BJ (cell line): ENCODE data around the gene AOC3. TPM values are rescaled to one million over a fixed set of nuclear protein-coding genes. Genes with fewer than 3 reads are reported as not detected.
"Not testable (repeated sequence)": the region's sequence is repeated elsewhere in the genome, so short reads cannot be mapped to it uniquely, and the experiment has no call there.

Source experiments
- CTCF ChIA-PET: fragments of 350-600 bp; formaldehyde crosslinking; extraction: SDS; loops from one replicate; lab custom pipeline; 2021; ENCODE audit warnings: antibody characterized with exemption, inconsistent platforms; lab: Yijun Ruan, JAX
- POLR2A ChIA-PET: fragments of 300-600 bp; sonication (Branson Sonifier 250); formaldehyde crosslinking; extraction: SDS; loops from one replicate; lab custom pipeline; 2021; ENCODE audit warnings: antibody characterized with exemption; lab: Charles Lee
- DNase-seq: peaks from one replicate; pipeline ENCODE4 v3.0.0-alpha.2; 2011; ENCODE audit warnings: low read depth
- H3K27me3 ChIP-seq: 2 replicates; pipeline ENCODE4 v1.6.0; 2011; ENCODE audit warnings: low read length; ENCODE audit not compliant: control insufficient read depth, insufficient read depth
- H3K36me3 ChIP-seq: 2 replicates; pipeline ENCODE4 v1.5.1; 2011; ENCODE audit warnings: low read length; ENCODE audit not compliant: control insufficient read depth, insufficient read depth
- H3K4me3 ChIP-seq: 2 replicates; pipeline ENCODE4 v1.5.1; 2011; ENCODE audit warnings: low read depth, mild to moderate bottlenecking, control low read depth, low read length
- CTCF ChIP-seq: IDR thresholded peaks from 2 replicates; pipeline ENCODE4 v1.5.1; 2011; ENCODE audit warnings: low read depth, mild to moderate bottlenecking, control low read depth, inconsistent platforms, low read length, moderate library complexity; ENCODE audit not compliant: insufficient read depth
- polyA plus RNA-seq: library from polyadenylated mRNA; depleted of rRNA; stranded (reverse); fragments of >200 nt; gene quantifications from 2 replicates; pipeline ENCODE4 v1.2.3, GENCODE V29; 2011

The AOC3 gene
- polyA plus RNA-seq, 1 experiment: 0.22 TPM

DNA sequence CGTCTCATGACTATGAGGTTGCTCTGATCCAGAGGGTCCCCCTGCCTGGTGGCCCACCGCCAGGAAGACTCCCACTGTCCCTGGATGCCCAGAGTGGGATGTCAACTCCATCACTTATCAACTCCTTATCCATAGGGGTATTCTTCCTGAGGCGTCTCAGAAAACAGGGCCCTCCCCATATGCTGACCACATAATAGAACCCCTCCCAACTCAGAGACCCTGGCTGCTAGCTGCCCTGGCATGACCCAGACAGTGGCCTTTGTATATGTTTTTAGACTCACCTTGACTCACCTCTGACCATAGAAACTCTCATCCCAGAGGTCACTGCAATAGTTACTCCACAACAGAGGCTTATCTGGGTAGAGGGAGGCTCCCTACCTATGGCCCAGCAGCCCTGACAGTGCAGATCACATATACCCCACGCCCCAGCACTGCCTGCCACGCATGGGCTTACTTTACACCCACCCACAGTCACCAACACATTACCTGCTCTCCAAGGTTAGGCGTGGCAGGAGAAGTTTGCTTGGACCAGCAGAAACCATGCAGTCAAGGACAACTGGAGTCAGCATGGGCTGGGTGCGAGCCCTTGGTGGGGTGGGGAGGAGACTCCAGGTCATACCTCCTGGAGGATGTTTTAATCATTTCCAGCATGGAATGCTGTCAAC lies 47.3 kb downstream of the AOC3 start:
- POLR2A ChIA-PET: no interaction called here
- CTCF ChIA-PET: interaction anchor here (0.7 to 1.5 kb wide), 2 partner anchors 12 to 55 kb away, joined by 3 to 5 read pairs; no protein-coding TSS in a partner anchor
- no peak for DNase-seq
- H3K27me3 ChIP-seq: peaks cover 4% of the 10 kb centered on the region
- no peak overlapping the region for H3K4me3 ChIP-seq
- no peak for TF ChIP-seq CTCF
- H3K36me3 ChIP-seq: no peaks in the 10 kb centered on the region

- H3K4me3 ChIP-seq, H3K36me3 ChIP-seq, POLR2A ChIA-PET, H3K27me3 ChIP-seq, CTCF ChIA-PET, DNase-seq: not testable (repeated sequence)
Measured at GRCh38 chr17:42899981-42900380, 49.0 kb downstream of the AOC3 start.

DNA sequence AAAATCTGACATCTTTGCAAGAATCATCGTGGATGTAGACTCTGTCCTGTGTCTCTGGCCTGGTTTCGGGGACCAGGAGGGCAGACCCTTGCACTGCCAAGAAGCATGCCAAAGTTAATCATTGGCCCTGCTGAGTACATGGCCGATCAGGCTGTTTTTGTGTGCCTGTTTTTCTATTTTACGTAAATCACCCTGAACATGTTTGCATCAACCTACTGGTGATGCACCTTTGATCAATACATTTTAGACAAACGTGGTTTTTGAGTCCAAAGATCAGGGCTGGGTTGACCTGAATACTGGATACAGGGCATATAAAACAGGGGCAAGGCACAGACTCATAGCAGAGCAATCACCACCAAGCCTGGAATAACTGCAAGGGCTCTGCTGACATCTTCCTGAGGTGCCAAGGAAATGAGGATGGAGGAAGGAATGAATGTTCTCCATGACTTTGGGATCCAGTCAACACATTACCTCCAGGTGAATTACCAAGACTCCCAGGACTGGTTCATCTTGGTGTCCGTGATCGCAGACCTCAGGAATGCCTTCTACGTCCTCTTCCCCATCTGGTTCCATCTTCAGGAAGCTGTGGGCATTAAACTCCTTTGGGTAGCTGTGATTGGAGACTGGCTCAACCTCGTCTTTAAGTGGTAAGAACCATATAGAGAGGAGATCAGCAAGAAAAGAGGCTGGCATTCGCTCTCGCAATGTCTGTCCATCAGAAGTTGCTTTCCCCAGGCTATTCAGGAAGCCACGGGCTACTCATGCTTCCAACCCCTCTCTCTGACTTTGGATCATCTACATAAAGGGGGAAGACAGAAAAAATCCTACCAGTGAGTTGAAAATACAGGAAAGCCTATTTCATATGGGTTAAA lies 49.7 kb downstream of the AOC3 start, which contains the start of gene G6PC1:
Gene G6PC1 (plus strand): TSS at position 340 of the 872 bp plus-strand sequence. CDS start 78 bp downstream, at position 418.
- TF ChIP-seq CTCF: no peak
- DNase-seq: no peak
- CTCF ChIA-PET: no interaction called here
- Histone ChIP-seq H3K36me3 (no peaks in the 10 kb centered on the region), H3K4me3 (no peak within 1 kb of the TSS), H3K27me3 (peaks cover 4% of the 10 kb centered on the region)
- POLR2A ChIA-PET: no interaction called here

DNA sequence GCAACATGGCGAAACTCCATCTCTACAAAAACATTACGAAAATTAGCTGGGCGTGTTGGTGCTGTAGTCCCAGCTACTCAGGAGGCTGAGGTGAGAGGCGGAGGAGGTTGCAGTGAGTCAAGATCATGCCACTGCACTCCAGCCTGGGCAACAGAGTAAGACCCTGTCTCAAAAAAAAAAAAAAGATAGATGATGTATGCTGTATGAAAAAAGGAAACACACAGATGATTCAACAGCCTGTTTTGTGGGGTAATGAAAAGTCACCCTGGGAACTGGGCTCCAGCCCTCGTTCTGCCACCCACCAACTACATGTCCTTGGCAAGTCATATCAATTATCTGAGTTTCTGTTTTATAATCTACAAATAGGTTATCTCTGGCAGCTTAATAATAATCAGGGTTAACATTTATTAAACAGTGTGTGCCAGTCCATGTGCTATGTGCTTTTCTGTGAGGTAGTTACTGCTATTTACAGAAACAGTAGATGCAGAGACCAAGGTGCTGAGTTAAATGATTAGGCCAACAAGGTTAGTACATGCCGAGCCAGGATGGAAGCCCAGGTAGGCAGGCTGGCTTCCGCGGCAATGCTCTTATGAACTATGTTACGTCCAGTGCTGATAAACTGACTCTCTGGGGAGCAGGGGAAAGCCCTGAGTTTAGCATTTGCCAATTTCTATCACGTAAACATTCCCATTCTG lies 50.7 kb downstream of the AOC3 start:
- POLR2A ChIA-PET: no interaction called here

DNA sequence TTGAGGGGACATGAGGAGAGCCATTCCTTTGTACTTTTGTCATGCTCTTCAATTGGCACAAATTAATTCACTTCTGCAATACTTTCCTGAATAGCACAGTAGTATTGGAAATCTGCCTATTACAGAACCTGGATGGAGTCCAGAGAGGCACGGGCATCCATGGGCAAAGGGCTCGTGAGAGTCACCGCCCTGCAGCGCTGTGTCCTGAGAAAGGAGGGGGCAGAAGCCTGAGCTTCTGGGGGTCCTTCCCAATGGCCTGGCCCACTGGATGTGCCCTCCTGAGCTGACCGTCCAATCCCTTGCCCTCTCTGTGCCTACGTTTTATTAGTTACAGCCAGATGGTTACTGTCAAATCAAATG lies 53.1 kb downstream of the AOC3 start:
- no peak overlapping the region for H3K4me3 ChIP-seq
- CTCF ChIA-PET: no interaction called here
- peaks cover 15% of the 10 kb centered on the region for H3K27me3 ChIP-seq
- no peak for DNase-seq
- no peak for TF ChIP-seq CTCF
- H3K36me3 ChIP-seq: no peaks in the 10 kb centered on the region
- POLR2A ChIA-PET: no interaction called here

More for the DNA sequence above, 50.7 kb downstream of the AOC3 start:
- no peak overlapping the region for H3K4me3 ChIP-seq
- CTCF ChIA-PET: no interaction called here
- no peak for TF ChIP-seq CTCF
- H3K36me3 ChIP-seq: no peaks in the 10 kb centered on the region
- peaks cover 4% of the 10 kb centered on the region for H3K27me3 ChIP-seq
- no peak for DNase-seq
